ENCODE measurements around the gene FLT4.

Gene FLT4

DNA sequence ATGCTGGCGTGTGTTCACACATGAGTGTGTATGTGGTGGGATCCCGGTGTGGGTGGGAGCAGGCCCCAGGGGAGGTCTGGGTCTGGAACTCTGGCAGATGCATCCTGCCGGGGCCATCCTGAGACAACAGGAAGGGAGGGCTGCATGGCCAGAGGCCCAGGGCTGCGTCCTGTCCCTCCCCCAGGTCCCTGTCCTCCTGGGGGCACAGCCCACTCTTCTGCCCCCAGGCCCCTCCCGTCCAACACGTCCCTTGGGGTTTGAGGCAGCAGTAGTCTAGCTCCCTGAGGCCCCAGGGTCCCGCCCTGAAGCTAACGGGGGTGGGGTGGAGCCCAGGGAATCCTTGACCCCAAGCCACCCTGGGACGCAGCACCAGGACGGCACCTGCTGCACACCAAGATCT lies 16.6 kb downstream of the FLT4 start:
- Histone ChIP-seq H3K27me3 (peaks cover 0 to 33% of the 10 kb centered on the region in 2 donors), H3K9me3 (no peaks in the 10 kb centered on the region), H3K4me1 (no peaks in the 10 kb centered on the region), H3K4me3 (no peak overlapping the region), H3K36me3 (no peaks in the 10 kb centered on the region), H3K27ac (no peak overlapping the region)
- DNase-seq = no peak
- intact Hi-C loops (cut with DNase I; ENCODE audit: low total_unique reads) = no loop called here
- TF ChIP-seq, protein P1, sequence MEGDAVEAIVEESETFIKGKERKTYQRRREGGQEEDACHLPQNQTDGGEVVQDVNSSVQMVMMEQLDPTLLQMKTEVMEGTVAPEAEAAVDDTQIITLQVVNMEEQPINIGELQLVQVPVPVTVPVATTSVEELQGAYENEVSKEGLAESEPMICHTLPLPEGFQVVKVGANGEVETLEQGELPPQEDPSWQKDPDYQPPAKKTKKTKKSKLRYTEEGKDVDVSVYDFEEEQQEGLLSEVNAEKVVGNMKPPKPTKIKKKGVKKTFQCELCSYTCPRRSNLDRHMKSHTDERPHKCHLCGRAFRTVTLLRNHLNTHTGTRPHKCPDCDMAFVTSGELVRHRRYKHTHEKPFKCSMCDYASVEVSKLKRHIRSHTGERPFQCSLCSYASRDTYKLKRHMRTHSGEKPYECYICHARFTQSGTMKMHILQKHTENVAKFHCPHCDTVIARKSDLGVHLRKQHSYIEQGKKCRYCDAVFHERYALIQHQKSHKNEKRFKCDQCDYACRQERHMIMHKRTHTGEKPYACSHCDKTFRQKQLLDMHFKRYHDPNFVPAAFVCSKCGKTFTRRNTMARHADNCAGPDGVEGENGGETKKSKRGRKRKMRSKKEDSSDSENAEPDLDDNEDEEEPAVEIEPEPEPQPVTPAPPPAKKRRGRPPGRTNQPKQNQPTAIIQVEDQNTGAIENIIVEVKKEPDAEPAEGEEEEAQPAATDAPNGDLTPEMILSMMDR (IDR thresholded peaks at IDR 0.05) = no peak

- Histone ChIP-seq H3K4me1 (no peaks in the 10 kb centered on the region), H3K4me3 (no peak overlapping the region), H3K36me3 (no peaks in the 10 kb centered on the region), H3K27ac (no peak overlapping the region), H3K27me3 (peaks cover 0 to 36% of the 10 kb centered on the region in 2 donors), H3K9me3 (no peaks in the 10 kb centered on the region)
- TF ChIP-seq, protein P1 (IDR thresholded peaks at IDR 0.05) = no peak
- intact Hi-C loops (cut with DNase I; ENCODE audit: low total_unique reads) = no loop called here
- no peak for DNase-seq
Measured at GRCh38 chr5:180631549-180632383, 17.6 kb downstream of the FLT4 start.

DNA sequence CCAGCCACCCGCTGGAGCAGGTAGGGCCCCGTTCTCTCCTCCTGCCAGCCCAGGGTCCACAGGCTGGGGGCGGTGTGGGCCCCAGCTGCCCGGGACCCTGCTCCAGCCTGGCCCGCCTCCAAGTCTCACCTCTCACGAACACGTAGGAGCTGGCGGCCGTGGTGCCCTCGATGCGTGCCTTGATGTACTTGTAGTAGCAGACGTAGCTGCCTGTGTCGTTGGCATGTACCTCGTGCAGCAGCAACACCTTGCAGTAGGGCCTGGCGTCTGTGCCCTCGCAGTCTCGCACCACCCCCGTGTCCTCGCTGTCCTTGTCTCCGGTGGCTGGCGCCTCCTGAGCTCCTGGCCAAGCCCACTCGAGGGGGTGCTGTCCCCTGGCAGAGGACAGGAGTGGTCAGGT lies 19.0 kb downstream of the FLT4 start:
- no peaks in the 10 kb centered on the region for H3K4me1 ChIP-seq
- H3K36me3 ChIP-seq = no peaks in the 10 kb centered on the region
- no peaks in the 10 kb centered on the region for H3K9me3 ChIP-seq
- intact Hi-C loops (cut with DNase I; ENCODE audit: low total_unique reads) = no loop called here
- H3K27me3 ChIP-seq = peaks cover 0 to 36% of the 10 kb centered on the region in 2 donors
- DNase-seq = no peak
- H3K4me3 ChIP-seq = no peak overlapping the region
- TF ChIP-seq, protein P1 (IDR thresholded peaks at IDR 0.05) = no peak
- H3K27ac ChIP-seq = no peak overlapping the region

GRCh38 chr5:180629831-180630382 lies 19.5 kb downstream of the FLT4 start:
- intact Hi-C loops (cut with DNase I; ENCODE audit: low total_unique reads) = no loop called here
- H3K4me3 ChIP-seq = no peak overlapping the region
- DNase-seq = no peak
- H3K36me3 ChIP-seq = no peaks in the 10 kb centered on the region
- TF ChIP-seq, protein P1 (IDR thresholded peaks at IDR 0.05) = no peak
- peaks cover 0 to 36% of the 10 kb centered on the region in 2 donors for H3K27me3 ChIP-seq
- H3K4me1 ChIP-seq = no peaks in the 10 kb centered on the region
- no peak overlapping the region for H3K27ac ChIP-seq
- no peaks in the 10 kb centered on the region for H3K9me3 ChIP-seq

DNA sequence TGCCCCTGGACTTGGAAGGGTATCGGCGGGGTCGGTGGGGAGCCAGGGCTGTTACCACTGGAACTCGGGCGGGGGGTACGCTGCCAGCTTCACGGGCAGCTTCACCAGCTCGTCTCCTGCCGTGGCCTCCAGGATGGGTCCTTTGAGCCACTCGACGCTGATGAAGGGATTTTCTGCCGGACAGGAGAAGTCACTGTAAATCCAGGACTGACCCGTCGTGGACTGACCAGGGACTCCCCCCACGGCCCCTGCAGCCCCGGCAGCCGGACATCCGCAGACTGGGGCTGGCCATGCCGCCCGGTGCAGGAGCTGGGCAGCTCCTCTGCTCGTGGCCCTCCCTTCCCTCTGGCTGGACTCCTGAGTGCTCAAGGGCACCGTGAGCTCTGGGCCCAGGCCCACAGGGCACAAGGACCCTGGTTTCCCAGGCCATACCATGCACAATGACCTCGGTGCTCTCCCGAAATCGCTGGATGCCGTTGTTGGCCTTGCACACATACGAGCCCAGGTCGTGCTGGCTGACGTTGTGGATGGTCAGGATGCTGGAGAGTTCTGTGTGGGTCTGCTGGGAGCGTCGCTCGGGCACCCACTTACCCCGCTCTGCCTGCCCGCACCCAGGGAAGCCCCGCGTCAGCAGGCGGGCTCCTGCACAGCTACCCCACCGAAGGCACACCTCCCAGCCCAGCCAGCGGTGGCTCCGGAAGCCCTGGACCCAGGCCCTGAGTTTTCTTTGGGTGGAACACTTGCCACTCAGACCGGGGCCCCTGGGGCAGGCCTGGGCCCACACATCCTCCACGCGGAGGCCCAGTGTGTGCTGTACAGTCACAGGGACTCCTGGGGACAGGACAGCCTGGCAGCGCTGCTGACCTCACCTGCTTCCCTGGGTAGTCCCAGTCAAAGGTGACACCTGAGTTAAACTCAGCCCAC lies 20.3 kb downstream of the FLT4 start:
- intact Hi-C loops (cut with DNase I; ENCODE audit: low total_unique reads) = no loop called here
- DNase-seq = no peak
- Histone ChIP-seq H3K9me3 (no peaks in the 10 kb centered on the region), H3K4me3 (no peak overlapping the region), H3K36me3 (no peaks in the 10 kb centered on the region), H3K27ac (no peak overlapping the region), H3K4me1 (no peaks in the 10 kb centered on the region), H3K27me3 (peaks cover 0 to 36% of the 10 kb centered on the region in 2 donors)
- TF ChIP-seq, protein P1 (IDR thresholded peaks at IDR 0.05) = no peak
